ES-I3 (cell line): ENCODE results near the gene TNFRSF12A.
"Not testable (repeated sequence)": the region's sequence is repeated elsewhere in the genome, so short reads cannot be mapped to it uniquely, and the experiment has no call there.

Experiments
- H3K36me3 ChIP-seq: 2 replicates; pipeline ENCODE4 v1.6.1; 2013; ENCODE audit warnings: mild to moderate bottlenecking, low read length, control low read depth, moderate library complexity; ENCODE audit not compliant: insufficient read depth
- H3K4me1 ChIP-seq: 2 replicates; pipeline ENCODE4 v1.6.1; 2013; ENCODE audit warnings: mild to moderate bottlenecking, control low read depth, low read length; ENCODE audit not compliant: insufficient read depth
- H3K9ac ChIP-seq: 2 replicates; pipeline ENCODE4 v1.6.1; 2013; ENCODE audit warnings: low read depth, mild to moderate bottlenecking, low read length, moderate library complexity
- H3K9me3 ChIP-seq: 2 replicates; pipeline ENCODE4 v1.6.1; 2013; ENCODE audit warnings: mild to moderate bottlenecking, low read length, moderate library complexity; ENCODE audit not compliant: control insufficient read depth, insufficient read depth

The TNFRSF12A gene

DNA sequence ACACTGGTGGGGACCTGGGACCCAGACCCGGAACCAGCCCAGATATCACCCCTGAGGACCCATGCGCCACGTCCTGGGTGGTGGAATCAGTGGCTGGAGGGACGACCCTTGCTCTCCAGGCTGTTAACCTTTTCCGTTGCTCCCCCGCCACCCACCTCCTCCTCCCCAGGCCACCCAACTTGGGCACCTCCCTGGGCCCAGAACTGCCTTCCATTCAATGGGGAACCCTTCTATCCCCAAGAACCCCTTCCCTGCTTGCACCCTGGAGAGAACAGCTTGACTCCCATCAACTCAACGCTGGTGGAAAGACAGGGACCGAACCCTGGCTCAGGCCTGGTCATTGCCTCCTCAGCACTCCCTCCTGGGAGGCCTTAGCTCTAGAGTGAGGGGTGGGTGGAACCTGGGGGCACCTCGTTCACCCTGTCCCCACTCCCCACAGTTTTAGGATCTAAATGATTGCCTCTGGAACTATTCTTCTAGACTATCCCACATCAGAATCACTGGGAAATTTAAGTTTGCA is 39.6 kb downstream of the TNFRSF12A start:
- Histone ChIP-seq H3K9ac (peak overlapping the region; percentile 37; the same call in 1 of the 2 replicates), H3K36me3 (no peaks in the 10 kb centered on the region), H3K9me3 (no peaks in the 10 kb centered on the region), H3K4me1 (peaks cover 2% of the 10 kb centered on the region; the same call in 1 of the 2 replicates)

DNA sequence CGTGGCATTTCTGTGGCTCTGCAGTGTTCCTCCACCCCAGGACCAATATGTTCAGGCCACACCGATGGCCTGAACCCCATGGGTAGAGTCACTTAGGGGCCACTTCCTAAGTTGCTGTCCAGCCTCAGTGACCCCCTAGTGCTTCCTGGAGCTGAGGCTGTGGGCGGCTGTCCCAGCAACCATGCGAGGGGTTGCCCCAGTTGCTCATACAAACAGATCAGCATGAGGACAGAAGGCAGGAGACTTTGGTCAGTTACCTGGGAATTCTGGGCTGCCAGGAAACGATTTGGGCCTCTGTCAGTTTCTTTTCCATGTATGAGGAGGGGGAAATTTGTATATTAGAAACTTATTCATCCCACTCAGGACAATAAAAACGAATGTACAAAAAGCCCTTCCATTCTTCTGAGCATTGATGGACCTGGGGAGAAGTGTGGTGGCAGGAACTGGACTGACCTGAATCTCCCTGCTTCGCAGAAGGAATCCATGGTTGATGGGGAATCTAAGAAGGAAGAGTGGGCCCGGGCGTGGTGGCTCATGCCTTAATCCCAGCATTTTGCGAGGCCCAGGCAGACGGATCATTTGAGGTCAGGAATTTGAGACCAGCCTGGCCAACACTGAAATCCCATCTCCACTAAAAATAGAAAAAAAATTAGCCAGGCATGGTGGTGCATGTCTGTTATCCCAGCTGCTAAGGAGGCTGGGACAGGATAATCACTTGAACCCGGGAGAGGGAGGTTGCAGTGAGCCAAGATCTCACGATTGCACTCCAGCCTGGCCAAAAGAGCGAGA is 40.4 kb downstream of the TNFRSF12A start:
- Histone ChIP-seq H3K9ac (no peak overlapping the region), H3K4me1 (peaks cover 10% of the 10 kb centered on the region; the same call in 1 of the 2 replicates), H3K9me3 (no peaks in the 10 kb centered on the region), H3K36me3 (no peaks in the 10 kb centered on the region)

DNA sequence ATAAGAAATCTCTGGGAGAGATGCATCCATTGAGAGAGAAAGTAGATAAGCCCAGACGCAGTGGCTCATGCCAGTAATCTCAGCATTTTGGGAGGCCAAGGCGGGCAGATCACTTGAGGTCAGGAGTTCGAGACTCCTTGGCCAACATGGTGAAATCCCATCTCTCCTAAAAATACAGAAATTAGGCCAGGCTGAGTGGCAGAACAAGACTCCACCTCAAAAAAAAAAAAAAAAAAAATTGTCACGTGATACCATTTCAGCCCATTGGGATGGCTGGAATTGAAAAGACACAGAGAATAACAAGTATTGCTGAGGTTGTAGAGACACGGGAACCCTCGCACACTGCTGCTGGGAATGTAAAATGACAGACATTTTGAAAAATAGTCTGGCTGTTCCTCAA is 42.4 kb downstream of the TNFRSF12A start:
- H3K4me1 ChIP-seq = peaks cover 11% of the 10 kb centered on the region; the same call in 1 of the 2 replicates
- no peaks in the 10 kb centered on the region for H3K9me3 ChIP-seq
- no peaks in the 10 kb centered on the region for H3K36me3 ChIP-seq
- H3K9ac ChIP-seq = no peak overlapping the region

DNA sequence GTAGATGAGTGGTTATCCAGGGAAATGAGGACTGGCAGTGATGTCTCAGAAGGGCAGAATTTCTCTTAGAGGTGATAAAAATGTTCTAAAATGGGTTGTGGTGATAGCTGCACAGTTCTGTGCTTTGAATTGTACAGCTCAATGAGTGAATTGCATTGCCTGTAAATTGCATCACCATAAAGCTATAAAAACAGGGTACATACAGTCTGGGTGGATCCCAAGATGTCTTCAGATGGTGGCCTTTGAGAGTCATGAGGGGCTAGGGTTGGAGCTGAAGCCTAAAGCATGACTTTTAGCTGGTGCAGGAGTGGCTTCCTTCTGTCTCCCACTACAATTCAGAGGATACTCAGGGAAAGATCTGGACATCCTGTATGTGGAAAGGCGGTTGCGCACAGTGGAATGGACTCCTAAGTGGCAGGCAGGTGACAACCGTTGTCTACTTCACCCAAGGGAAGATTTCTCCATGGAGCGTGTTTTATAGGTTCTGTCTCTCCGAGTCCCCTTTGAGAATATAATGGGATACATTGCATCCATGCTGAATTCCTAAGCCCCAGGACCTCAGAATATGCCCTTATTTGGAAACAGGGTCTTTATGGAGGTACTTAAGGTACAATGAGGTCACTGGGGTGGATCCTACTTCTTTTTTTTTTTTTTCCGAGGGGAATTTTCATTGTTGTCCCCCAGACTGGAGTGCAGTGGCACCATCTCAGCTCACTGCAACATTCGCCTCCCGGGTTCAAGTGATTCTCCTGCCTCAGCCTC is 43.6 kb downstream of the TNFRSF12A start:
- no peaks in the 10 kb centered on the region for H3K9me3 ChIP-seq
- no peak overlapping the region for H3K9ac ChIP-seq
- no peaks in the 10 kb centered on the region for H3K36me3 ChIP-seq
- H3K4me1 ChIP-seq = peaks cover 11% of the 10 kb centered on the region; the same call in 1 of the 2 replicates

DNA sequence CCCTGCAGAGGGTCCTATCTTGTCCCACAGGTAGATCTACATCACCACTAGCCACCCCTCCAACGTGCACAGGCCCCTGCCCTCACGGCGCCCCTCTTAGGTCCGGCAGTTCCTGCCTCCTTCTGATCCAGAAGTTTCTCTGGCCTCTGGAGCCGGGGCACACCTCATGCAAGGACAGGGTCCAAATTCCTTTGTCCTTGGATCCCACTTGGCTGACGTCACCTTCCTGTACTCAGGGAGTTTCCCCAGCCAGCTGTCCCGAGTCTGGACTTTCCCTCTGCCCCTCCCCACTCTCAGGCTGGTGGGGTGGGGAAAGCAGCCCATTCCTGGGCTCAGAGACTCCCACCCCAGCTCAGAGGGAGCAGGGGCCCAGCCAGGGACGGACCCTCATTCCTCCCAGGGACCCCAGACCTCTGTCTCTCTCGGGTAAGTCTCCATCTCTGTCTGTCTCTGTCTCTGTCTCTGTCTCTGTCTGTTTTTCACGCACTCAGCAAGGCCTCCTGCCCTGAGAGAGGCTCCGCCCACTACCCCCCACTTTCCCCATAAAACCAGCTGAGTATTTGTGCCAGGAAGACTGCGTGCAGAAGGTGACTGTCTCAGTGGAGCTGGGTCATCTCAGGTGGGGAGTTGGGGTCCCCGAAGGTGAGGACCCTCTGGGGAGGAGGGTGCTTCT is 45.0 kb downstream of the TNFRSF12A start, which contains the start of gene IL32:
IL32 (plus strand) TSS at position 572 of the 673 bp plus-strand sequence. CDS start 172 bp downstream, outside the sequence.
- Histone ChIP-seq H3K9me3 (no peaks in the 10 kb centered on the region), H3K36me3 (no peaks in the 10 kb centered on the region), H3K4me1 (peaks cover 12% of the 10 kb centered on the region), H3K9ac (peak within 1 kb of the TSS; percentile 19; the same call in 1 of the 2 replicates)

DNA sequence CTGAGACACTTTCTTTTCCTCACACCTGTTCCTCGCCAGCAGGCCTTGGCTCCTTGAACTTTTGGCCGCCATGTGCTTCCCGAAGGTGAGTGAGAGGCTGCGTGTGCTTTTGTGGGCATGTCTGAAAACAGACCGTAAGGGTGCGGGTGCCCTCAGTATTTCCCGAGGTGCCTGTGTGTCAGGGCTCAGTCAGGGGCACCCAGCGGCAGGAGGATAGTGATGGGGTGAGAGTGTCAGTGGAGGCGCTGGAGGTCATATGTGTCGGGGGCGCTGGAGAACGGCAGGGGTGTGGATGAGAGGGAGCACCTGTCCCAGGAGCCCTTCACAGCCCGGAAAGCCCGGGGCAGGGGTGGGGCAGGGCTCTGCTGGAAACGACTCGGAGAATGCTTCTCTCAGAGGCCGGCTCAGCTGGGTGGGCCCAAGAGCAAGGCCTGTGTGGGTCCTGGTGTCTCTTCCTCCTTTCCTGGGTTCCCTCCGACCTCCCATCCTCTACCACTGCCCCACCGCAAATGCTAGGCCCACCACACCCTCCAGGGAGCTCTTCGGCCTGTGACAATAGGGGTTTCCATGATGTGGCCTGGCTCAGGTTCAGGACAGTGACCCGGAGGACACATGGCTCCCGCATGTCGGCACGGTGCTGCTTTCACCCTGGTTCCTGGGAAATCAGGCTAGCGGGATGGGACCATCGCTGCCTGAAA is 45.7 kb downstream of the TNFRSF12A start:
- Histone ChIP-seq H3K4me1 (peaks cover 14% of the 10 kb centered on the region), H3K9me3 (no peaks in the 10 kb centered on the region), H3K36me3 (no peaks in the 10 kb centered on the region), H3K9ac (peak overlapping the region; percentile 19; the same call in 1 of the 2 replicates)

DNA sequence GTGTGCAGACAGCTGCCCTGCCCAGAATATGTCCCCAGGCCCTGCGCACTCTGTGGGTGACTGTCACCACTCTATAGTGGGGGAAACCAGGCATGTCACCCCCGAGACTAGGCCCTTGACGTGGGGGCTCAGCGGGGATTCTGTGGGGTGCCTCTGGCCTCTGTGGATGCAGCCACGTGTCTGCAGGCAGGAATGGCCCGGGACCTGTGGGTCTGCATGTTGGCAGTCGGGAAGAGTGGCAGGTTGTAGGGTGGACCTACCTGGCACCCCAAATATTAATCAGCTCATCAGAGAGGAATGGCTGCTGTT is 46.2 kb downstream of the TNFRSF12A start:
- no peaks in the 10 kb centered on the region for H3K9me3 ChIP-seq
- H3K4me1 ChIP-seq = peaks cover 14% of the 10 kb centered on the region
- no peak overlapping the region for H3K9ac ChIP-seq
- no peaks in the 10 kb centered on the region for H3K36me3 ChIP-seq

DNA sequence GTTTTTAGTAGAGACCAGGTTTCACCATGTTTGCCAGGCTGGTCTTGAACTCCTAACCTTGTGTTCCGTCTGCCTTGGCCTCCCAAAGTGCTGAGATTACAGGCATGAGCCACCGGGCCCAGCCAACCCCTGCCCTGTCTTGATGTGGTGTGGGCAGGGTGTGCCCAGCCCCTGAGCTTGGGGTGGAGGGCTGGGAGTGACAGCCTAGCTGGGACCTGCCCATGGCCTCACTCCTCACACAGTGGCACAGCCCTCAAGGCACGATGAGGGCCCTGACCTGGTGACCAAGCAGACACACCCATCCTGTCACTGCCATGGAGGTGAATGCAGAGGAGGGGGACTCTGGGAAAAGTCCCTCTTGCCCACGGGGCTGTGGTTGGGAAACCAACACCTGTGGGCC is 48.3 kb downstream of the TNFRSF12A start:
- no peak overlapping the region for H3K9ac ChIP-seq
- peaks cover 14% of the 10 kb centered on the region for H3K4me1 ChIP-seq
- no peaks in the 10 kb centered on the region for H3K9me3 ChIP-seq
- H3K36me3 ChIP-seq = no peaks in the 10 kb centered on the region

DNA sequence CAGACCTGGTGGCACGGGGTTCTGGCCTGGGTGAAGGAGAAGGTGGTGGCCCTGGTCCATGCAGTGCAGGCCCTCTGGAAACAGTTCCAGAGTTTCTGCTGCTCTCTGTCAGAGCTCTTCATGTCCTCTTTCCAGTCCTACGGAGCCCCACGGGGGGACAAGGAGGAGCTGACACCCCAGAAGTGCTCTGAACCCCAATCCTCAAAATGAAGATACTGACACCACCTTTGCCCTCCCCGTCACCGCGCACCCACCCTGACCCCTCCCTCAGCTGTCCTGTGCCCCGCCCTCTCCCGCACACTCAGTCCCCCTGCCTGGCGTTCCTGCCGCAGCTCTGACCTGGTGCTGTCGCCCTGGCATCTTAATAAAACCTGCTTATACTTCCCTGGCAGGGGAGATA is 49.0 kb downstream of the TNFRSF12A start:
- H3K9ac ChIP-seq, H3K36me3 ChIP-seq, H3K9me3 ChIP-seq: not testable (repeated sequence)
- H3K4me1 ChIP-seq = peaks cover 14% of the 10 kb centered on the region

DNA sequence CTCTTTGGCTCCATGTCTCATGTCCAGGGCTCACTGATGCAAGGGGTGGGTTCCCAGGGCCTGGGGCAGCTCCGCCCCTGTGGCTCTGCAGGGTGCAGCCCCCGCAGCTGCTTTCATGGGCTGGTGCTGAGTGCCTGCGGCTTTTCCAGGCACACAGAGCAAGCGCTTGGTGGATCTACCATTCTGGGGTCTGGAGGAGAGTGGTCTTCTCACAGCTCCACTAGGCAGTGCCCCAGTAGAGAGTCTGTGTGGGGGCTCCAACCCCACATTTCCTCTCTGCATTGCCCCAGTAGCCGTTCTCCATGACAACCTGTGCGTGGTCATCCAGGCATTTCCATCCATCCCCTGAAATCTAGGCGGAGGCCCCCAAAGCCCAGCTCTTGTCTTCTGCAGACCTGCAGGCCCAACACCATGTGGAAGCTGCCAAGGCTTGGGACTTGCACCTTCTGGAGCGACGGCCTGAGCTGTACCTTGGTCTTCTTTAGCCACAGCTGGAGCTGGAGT is 50.5 kb downstream of the TNFRSF12A start:
- H3K9ac ChIP-seq = no peak overlapping the region
- H3K36me3 ChIP-seq = no peaks in the 10 kb centered on the region
- no peaks in the 10 kb centered on the region for H3K9me3 ChIP-seq
- H3K4me1 ChIP-seq = peaks cover 3% of the 10 kb centered on the region

DNA sequence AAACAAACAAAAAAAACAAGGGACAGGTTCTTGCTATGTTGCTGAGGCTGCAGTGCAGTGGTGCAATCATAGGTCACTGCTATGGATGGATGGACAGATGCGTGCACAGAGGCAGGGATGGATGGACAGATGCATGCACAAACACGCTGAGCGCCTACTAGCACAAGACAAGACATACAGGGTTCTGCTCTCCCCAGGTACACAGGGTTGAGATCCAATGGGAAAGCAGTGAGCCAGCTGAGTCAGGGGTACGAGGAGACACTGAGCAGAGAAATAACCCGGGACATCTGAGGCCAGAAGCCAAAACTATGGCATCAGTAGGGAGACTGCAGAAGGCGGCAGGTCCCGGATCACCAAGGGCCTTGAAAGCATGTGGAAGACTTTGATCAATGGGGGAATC is 51.5 kb downstream of the TNFRSF12A start:
- Histone ChIP-seq H3K4me1 (peaks cover 3% of the 10 kb centered on the region; the same call in 1 of the 2 replicates), H3K9ac (no peak overlapping the region), H3K36me3 (no peaks in the 10 kb centered on the region), H3K9me3 (no peaks in the 10 kb centered on the region)
